ENCODE results near the gene APOM. TPM values are rescaled to one million over a fixed set of nuclear protein-coding genes. Genes with fewer than 3 reads are reported as not detected.

APOM gene
- total RNA-seq, 4 donors from 2014 or later = 0.62 to 7.4 (median 3.2) TPM

DNA sequence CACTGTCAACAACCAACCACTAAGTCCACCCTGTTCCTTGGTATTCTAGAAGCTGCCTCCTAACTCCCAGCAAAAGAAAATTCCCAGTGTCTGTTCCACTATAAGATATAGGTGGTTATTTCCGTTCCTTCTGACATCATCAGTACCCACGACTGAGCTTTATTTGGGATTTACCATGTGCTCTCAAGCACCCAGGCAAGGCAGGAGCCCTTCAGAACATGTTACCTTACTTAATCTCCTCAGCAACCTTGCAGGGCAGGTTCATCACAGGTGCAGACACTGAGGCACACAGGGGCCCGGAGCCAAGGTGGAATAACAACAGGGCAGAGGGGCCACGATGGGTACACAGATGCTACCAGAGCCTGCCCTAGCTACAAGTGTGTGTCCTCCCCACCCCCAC, 36.7 kb downstream of the APOM start:
- TF ChIP-seq POLR2AphosphoS5 (IDR thresholded peaks at IDR 0.05) (no peak), EP300 (IDR thresholded peaks at IDR 0.05) (no peak), POLR2A (IDR thresholded peaks at IDR 0.05) (no peak)
- TF ChIP-seq, protein P1, sequence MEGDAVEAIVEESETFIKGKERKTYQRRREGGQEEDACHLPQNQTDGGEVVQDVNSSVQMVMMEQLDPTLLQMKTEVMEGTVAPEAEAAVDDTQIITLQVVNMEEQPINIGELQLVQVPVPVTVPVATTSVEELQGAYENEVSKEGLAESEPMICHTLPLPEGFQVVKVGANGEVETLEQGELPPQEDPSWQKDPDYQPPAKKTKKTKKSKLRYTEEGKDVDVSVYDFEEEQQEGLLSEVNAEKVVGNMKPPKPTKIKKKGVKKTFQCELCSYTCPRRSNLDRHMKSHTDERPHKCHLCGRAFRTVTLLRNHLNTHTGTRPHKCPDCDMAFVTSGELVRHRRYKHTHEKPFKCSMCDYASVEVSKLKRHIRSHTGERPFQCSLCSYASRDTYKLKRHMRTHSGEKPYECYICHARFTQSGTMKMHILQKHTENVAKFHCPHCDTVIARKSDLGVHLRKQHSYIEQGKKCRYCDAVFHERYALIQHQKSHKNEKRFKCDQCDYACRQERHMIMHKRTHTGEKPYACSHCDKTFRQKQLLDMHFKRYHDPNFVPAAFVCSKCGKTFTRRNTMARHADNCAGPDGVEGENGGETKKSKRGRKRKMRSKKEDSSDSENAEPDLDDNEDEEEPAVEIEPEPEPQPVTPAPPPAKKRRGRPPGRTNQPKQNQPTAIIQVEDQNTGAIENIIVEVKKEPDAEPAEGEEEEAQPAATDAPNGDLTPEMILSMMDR (IDR thresholded peaks at IDR 0.05) = no peak
- H3K9me3 ChIP-seq = no peaks in the 10 kb centered on the region
- no peaks in the 10 kb centered on the region for H3K4me1 ChIP-seq
- no peaks in the 10 kb centered on the region for H3K27me3 ChIP-seq
- ATAC-seq = no peak
- no peak overlapping the region for H3K4me3 ChIP-seq
- H3K36me3 ChIP-seq = peaks cover 0 to 100% of the 10 kb centered on the region in 2 donors
- no peak overlapping the region for H3K27ac ChIP-seq
- WGBS, 2 donors (ENCODE audit: low coverage in 1 of 2) = 70 to 80% methylated on average over 2 of the region's 4 CpGs

DNA sequence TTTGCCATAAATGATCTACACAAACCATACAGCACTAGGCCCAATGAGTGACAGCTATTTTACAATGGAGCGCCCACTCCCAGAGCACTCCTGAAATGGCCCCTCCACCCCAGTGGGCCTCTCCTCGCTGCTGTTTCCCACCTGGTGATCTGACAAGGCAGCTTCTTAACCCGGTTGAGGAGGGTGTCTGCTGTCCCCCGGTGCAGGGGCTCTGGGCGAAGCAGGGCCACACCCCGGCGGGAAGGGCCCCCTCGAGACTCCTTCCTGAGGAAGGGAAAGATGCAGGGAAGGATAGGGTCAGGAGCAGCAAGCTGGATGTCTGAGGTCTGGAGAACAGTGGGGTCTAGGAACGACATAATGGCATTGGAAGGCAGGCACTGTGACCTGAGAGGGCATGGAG, 37.2 kb downstream of the APOM start:
- no peak for ATAC-seq
- TF ChIP-seq EP300 (IDR thresholded peaks at IDR 0.05) (no peak), POLR2A (IDR thresholded peaks at IDR 0.05) (no peak), POLR2AphosphoS5 (IDR thresholded peaks at IDR 0.05) (no peak)
- TF ChIP-seq, protein P1 (IDR thresholded peaks at IDR 0.05) = no peak
- no peaks in the 10 kb centered on the region for H3K9me3 ChIP-seq
- 51 to 80% methylated on average over 1 to 2 of the region's 9 CpGs for WGBS, 2 donors (ENCODE audit: low coverage in 1 of 2)
- no peaks in the 10 kb centered on the region for H3K4me1 ChIP-seq
- peaks cover 0 to 100% of the 10 kb centered on the region in 2 donors for H3K36me3 ChIP-seq
- H3K27ac ChIP-seq = no peak overlapping the region
- H3K4me3 ChIP-seq = no peak overlapping the region
- no peaks in the 10 kb centered on the region for H3K27me3 ChIP-seq

DNA sequence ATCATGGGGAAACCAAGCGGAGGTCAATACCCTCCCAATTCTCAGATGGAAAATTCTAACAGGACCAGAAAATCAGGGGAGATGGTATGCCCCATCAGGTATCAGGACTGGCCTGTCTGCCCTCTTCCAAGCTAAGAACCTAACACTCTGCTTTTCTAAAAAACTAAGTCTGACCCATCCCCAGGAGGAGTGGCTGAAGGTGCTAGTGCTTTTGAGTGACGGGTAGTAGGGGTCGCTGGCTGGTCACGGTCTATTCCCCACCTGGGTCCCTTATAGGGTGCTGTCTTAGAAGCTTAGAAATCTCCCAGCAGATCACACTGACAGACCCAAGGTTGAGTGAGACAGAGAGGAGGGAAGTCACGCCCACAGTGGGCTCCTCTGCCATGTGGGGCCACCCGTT, 37.8 kb downstream of the APOM start:
- no peaks in the 10 kb centered on the region for H3K9me3 ChIP-seq
- 71 to 83% methylated on average over 1 to 2 of the region's 6 CpGs for WGBS, 2 donors (ENCODE audit: low coverage in 1 of 2)
- H3K4me1 ChIP-seq = no peaks in the 10 kb centered on the region
- TF ChIP-seq POLR2A (IDR thresholded peaks at IDR 0.05) (no peak), POLR2AphosphoS5 (IDR thresholded peaks at IDR 0.05) (no peak), EP300 (IDR thresholded peaks at IDR 0.05) (no peak)
- TF ChIP-seq, protein P1 (IDR thresholded peaks at IDR 0.05) = no peak
- H3K4me3 ChIP-seq = no peak overlapping the region
- no peak overlapping the region for H3K27ac ChIP-seq
- no peak for ATAC-seq
- no peaks in the 10 kb centered on the region for H3K27me3 ChIP-seq
- peaks cover 0 to 99% of the 10 kb centered on the region in 2 donors for H3K36me3 ChIP-seq

DNA sequence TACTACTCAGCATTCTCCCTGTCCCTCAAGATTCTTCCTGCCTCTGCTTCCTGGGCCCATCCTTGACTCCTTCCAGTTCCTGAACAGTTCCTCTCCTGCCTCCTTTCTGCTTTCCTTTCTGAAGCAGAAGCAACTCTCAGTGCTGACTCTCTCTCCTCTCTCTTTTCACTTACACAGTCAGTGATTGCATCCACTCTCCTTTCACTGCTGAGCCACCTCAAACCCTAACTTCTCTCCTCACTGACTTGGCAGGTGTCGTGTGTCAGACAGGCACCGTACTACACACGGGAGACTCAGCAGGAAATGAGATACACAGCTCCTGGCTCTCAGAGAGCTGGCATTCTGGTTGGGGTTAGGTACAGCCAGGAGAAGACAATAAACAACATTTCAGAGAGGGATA, 41.9 kb downstream of the APOM start:
- no peak overlapping the region for H3K4me3 ChIP-seq
- H3K36me3 ChIP-seq = peaks cover 0 to 79% of the 10 kb centered on the region in 2 donors
- no peaks in the 10 kb centered on the region for H3K9me3 ChIP-seq
- H3K27me3 ChIP-seq = no peaks in the 10 kb centered on the region
- WGBS, 2 donors (ENCODE audit: low coverage in 1 of 2) = 20 to 29% methylated on average over 1 to 3 of the region's 3 CpGs
- H3K4me1 ChIP-seq = peaks cover 6 to 30% (median 15%) of the 10 kb centered on the region in 3 donors
- no peak overlapping the region for H3K27ac ChIP-seq
- ATAC-seq = no peak
- no peak for TF ChIP-seq EP300 (IDR thresholded peaks at IDR 0.05)
- TF ChIP-seq, protein P1 (IDR thresholded peaks at IDR 0.05) = no peak
- no peak for TF ChIP-seq POLR2A (IDR thresholded peaks at IDR 0.05)
- no peak for TF ChIP-seq POLR2AphosphoS5 (IDR thresholded peaks at IDR 0.05)

DNA sequence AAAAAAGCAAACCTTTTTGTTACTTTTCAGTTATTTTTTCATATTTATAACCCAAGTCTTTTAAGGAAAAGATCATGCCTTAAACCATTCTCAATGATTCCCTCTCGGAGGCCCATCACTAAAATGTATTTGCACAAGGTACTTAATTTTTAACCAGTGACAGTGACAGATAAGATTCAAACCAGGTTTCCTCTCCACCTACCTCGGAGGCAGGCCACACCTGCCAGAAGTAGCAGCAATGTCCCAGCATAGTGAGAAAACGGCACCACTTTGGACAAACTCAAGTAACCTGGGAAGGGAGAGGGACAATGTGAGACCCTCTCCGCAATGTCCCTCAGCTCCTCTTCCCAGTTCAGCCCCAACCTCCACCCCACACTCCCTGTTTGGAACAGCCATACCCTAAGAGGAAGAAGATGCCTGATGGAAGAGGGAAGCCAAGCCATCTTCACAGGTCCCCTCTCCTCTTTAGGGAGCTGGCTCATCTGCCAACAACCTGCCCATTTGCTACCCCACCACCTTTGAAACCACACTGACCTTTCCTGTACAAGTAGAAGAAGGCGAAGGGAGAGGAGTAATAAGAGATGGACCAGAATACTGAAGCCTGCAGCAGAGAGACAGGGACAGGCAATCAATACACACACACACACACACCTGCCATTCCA, 45.2 kb downstream of the APOM start:
- no peak for TF ChIP-seq POLR2A (IDR thresholded peaks at IDR 0.05)
- TF ChIP-seq, protein P1 (IDR thresholded peaks at IDR 0.05) = no peak
- TF ChIP-seq POLR2AphosphoS5 (IDR thresholded peaks at IDR 0.05) = no peak
- H3K27ac ChIP-seq = peak overlapping the region in 1 of 4 donors; percentile 97
- no peak overlapping the region for H3K4me3 ChIP-seq
- peaks cover 6 to 37% (median 19%) of the 10 kb centered on the region in 3 donors for H3K4me1 ChIP-seq
- ATAC-seq = no peak
- no peaks in the 10 kb centered on the region for H3K27me3 ChIP-seq
- H3K9me3 ChIP-seq = no peaks in the 10 kb centered on the region
- 80 to 84% methylated on average over 3 to 5 of the region's 5 CpGs for WGBS, 2 donors (ENCODE audit: low coverage in 1 of 2)
- H3K36me3 ChIP-seq = peaks cover 0 to 46% of the 10 kb centered on the region in 2 donors

Measured in gastroesophageal sphincter (tissue), 4 donors.